Colon (tissue), 2 donors: ENCODE results near the gene GRIK1.
"Not testable (repeated sequence)": the region's sequence is repeated elsewhere in the genome, so short reads cannot be mapped to it uniquely, and the experiment has no call there.

ENCODE experiments used
- FAIRE-seq: peaks from 2 replicates; lab custom pipeline; 2012; peaks lifted over from hg19 to GRCh38; lab: Jason Lieb, UNC
- donor health status: control.
- donor health status: control.

Gene GRIK1

GRCh38 chr21:29939924-29940275 lies at the start of gene GRIK1:
Gene GRIK1 (minus strand): TSS chr21:29939996.
- FAIRE-seq: no peak

- no peak for FAIRE-seq
Observed at GRCh38 chr21:29987762-29988161, 48.0 kb upstream of the GRIK1 start.

- FAIRE-seq: no peak
Observed at GRCh38 chr21:29985866-29986265, 46.1 kb upstream of the GRIK1 start.

GRCh38 chr21:29979043-29979442 lies 39.2 kb upstream of the GRIK1 start:
- FAIRE-seq: no peak

GRCh38 chr21:29975776-29976175 lies 36.0 kb upstream of the GRIK1 start:
- no peak for FAIRE-seq

- FAIRE-seq: no peak
Observed at GRCh38 chr21:29973258-29973657, 33.5 kb upstream of the GRIK1 start.

- FAIRE-seq: no peak
Observed at GRCh38 chr21:29961291-29962027, 21.7 kb upstream of the GRIK1 start.

GRCh38 chr21:29958551-29958950 lies 18.8 kb upstream of the GRIK1 start:
- no peak for FAIRE-seq

GRCh38 chr21:29958035-29958434 lies 18.2 kb upstream of the GRIK1 start:
- not testable (repeated sequence) for FAIRE-seq

GRCh38 chr21:29953690-29954089 lies 13.9 kb upstream of the GRIK1 start:
- no peak for FAIRE-seq

- FAIRE-seq: no peak
Observed at GRCh38 chr21:29953072-29953471, 13.3 kb upstream of the GRIK1 start.

GRCh38 chr21:29951911-29952310 lies 12.1 kb upstream of the GRIK1 start:
- FAIRE-seq: no peak

GRCh38 chr21:29949991-29950390 lies 10.2 kb upstream of the GRIK1 start:
- FAIRE-seq: no peak

GRCh38 chr21:29947119-29947518 lies 7.3 kb upstream of the GRIK1 start:
- FAIRE-seq: no peak

GRCh38 chr21:29943885-29944284 lies 4.1 kb upstream of the GRIK1 start:
- no peak for FAIRE-seq

GRCh38 chr21:29942034-29942433 lies 2.2 kb upstream of the GRIK1 start:
- FAIRE-seq: no peak

GRCh38 chr21:29940991-29941390 lies 1.2 kb upstream of the GRIK1 start:
- no peak for FAIRE-seq

- FAIRE-seq: no peak
Observed at GRCh38 chr21:29940361-29940760, 565 bp upstream of the GRIK1 start.

- no peak for FAIRE-seq
Observed at GRCh38 chr21:29939104-29939923, 482 bp downstream of the GRIK1 start.

- FAIRE-seq: no peak
Observed at GRCh38 chr21:29938776-29939103, 1.1 kb downstream of the GRIK1 start.

- FAIRE-seq: no peak
Observed at GRCh38 chr21:29933088-29933487, 6.7 kb downstream of the GRIK1 start.

GRCh38 chr21:29928537-29928936 lies 11.3 kb downstream of the GRIK1 start:
- no peak for FAIRE-seq

- FAIRE-seq: no peak
Observed at GRCh38 chr21:29920938-29921337, 18.9 kb downstream of the GRIK1 start.

- FAIRE-seq: no peak
Observed at GRCh38 chr21:29914326-29914725, 25.5 kb downstream of the GRIK1 start.
